NCI-H2227 (cell line): ENCODE data around the gene FHAD1.
"Not testable (repeated sequence)": the region's sequence is repeated elsewhere in the genome, so short reads cannot be mapped to it uniquely, and the experiment has no call there.

Experiments used
- DNase-seq: peaks from one replicate; lab custom pipeline; 2025; ENCODE audit not compliant: unreplicated experiment; lab: John Stamatoyannopoulos, UW

FHAD1 gene

DNA sequence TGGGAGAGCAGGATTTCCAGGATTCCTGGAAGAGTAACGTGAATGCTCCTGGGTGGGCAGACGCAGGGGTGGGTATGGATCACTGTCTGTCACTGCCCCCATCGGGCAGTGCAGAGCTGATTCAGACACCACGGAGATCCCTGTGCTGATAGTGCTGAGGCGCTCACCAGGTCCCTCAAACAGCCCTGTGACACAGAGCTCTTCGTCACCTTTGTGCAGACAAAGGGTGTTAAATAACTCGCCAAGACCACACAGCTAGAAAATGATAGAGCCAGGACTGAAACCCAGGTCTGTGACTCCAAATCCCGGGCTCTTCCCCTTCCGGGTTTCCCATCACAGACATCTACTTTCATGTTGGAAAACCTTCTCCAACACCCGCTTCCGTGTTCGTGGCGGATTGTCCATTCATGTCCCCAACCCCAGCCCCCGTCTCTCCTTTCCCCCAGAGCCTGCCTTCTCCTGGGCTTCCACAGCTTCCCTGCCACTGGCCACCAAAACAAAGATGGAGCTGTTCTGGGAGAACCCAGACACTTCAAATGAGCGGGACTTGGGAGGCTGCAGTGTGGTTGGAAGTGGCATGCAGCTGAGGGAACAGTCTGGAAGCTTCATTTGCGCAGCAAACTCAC lies 165.3 kb downstream of the FHAD1 start:
- no peak for DNase-seq

- DNase-seq, result no peak
These were observed 165.8 kb downstream of the FHAD1 start for GRCh38 chr1:15412843-15413242.

DNA sequence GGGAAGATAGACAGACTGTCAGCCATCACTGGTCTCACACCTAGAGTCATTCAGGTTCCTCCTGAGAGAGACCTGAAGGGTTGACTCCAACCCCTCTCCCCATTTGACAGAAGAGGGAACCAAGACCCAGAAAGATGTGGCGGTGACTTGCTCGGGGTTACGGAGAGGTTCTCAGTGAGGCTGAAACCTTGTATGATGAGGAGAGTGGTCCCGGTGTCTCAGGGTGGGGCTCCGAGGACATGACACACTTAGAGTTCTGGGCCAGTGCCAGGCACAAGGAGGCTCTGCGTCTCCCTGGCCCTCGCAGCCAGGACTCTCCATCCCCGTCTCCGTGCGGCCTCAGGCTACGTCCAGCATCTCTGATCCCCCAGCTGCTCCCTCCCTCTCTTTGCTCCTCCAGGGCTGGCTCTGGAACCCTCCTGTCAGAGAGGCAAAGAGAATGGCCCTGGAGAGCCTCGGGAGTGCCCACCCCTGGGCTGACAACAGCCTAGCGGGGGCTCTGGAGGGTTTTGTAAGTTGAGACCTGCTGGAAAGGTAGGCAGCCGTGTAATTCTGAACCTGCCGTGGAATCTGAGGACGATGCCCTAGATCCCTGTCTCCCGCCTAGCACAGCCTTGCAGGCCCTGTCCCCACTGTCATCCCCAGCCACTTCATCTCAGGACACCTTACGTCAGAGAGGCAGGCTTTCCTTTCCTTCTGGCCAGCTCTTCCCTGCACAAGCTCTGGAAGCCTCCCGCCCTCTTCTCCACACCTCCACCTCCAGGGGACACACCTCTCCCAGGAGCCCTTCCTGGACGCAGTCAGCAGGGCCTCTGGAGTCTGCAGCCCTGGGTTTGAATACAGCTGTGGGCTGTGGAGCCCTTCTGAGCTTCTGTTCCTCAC lies 166.8 kb downstream of the FHAD1 start:
- no peak for DNase-seq

DNA sequence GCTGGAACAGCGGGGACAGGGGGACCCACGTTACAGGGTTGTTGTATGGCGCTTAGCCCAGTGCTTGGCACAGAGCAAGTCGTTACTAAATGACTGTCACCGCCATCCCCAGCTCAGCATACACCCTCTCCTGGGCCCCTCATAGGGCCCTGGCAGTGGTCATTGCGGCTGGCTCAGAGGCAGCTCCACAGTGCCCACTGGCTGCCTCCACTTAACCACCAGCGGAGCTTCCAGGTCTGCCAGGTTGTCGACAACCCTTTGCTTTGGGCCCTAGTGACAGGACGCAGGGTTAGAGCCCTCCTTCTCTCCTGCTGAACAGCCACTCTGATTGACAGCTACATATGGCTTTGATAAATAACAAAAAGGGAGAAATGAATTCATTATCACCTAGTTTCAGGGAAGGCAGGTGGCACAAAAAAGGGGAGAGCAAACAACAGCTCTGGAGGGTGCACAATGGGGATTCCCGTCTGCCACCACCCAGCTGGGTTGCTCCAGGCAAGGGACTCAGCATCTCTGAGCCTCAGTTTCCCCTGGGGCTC lies 167.5 kb downstream of the FHAD1 start:
- DNase-seq, result no peak

DNA sequence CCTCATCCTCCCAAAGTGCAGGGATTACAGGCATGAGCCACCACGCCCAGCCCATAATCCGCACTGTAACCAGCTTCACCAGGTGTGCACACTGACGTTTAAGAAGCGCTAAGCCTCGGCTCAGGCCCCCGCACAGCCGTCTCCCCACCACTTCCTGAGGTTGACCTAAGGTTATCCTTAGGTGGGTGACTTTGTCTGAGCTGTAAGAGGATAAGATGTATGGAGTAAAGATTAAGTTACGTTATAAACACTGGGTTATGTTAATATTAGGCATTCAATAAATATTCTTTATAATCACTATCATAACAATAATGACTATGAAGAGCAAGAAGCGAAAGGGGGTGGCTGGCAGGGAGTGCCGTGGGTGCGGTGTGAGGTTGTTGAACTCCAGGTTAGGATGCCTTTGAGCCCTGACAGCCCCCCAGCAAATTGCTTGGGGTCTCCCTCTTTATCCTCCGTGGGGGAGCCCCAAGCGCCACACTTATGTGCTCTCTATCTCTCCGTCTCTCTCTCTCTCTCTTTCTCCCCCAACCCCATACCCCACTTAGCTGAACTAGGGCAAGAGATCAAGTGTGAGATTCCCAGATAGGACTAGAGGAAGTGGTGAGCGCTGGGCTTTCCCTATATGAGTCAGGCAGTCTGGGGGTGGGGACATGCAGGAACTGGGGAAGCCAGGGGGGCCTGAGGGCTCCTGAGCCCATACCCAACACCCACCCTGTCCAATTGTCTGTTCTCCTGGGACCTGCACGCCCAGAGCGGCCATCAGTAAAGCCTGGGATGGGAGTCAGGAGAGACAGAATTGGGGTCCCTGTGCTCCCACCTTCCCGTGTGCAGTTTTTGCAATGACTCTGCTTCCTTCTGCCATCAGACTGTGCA lies 170.3 kb downstream of the FHAD1 start:
- no peak for DNase-seq

DNA sequence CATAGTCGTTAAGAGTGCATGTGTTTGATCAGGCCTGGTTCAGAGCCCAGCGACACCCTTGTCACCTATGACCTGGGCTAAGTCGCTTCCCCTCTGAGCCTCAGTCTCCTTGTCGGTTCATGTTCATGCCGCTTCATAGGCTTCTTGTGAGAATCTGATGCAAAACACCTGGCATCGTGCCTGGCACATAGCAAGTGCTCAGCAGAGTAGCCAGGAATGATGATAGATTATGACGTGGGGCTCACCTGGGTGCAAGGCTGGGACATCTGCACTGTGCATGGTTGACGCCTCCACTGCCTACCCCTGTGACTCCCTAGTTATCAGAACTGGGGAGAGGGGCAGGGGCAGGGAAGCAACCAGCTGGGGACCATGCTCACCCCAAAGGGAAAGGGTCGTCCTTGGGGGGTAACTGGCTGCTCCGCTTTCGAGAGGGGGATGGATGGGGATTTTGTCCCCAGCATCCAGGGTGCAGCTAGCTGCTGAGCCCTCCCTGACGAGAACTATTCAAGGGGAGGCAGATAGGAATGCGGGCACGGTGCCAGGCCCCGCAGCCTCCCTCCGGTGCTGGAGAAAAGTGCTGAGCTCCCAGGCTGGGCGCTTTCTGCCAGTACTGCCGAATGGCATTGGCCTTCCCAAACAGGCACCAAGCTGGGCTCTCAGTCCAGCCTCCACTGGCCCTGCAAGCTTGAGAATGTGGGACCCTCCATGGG lies 171.9 kb downstream of the FHAD1 start:
- DNase-seq, result no peak

- no peak for DNase-seq
These were observed 173.9 kb downstream of the FHAD1 start for GRCh38 chr1:15420853-15421465.

DNA sequence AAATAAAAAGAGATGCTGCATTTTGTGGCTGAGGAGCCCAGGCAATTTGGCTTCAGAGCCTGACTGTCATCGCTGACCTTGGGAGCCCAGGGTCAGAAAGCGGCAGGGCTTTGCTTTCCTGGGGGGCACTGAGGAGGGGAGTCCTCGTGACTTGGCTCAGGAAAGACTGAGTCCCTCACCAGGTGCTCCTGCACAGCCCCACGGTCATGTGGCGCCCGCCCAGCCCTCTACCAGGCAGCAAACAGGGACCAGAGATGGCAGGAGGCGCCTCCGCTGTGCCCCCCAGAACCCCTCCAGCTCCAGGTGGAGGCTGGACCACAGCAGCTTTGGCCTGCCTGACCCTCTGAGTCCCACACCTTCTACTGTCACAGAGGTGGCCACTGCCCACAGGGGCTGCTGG lies 175.8 kb downstream of the FHAD1 start:
- DNase-seq, result no peak

- no peak for DNase-seq
These were observed 176.5 kb downstream of the FHAD1 start for GRCh38 chr1:15423355-15424077.

GRCh38 chr1:15424146-15424667 lies 177.2 kb downstream of the FHAD1 start:
- no peak for DNase-seq

DNA sequence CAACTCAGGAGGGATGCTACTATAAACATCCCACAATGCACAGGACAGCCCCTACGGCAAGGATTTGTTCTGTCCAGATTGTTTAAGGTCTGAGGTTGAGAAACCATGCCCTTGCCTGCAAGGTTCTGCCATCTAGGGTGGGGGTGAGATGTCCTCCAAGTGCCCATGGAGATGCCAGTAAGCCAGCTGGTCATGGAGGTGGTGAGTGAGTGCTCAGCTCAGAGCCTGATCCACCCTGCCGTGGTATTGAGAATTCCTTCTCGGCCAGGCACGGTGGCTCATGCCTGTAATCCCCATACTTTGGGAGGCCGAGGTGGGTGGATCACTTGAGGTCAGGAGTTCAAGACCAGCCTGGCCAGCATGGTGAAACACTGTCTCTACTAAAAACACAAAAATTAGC lies 178.0 kb downstream of the FHAD1 start:
- no peak for DNase-seq

DNA sequence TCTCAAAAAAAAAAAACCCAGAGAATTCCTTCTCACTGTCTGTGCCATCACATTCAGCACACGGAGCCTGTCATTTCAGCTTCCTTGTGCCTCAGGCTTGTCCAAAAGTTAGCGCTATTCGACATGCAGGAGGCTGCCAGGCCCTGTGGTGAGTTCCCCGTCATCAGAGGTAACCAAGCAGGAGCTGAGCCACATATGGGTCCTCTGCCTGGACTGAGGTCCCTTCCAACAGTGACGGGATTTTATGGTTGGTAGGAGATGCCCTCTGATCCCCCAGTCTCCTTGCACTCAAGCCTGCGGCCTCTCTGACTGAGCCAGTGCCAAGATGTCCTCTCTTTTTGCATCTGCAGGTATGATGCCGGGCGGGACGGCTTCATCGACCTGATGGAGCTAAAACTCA lies 178.5 kb downstream of the FHAD1 start:
- no peak for DNase-seq

GRCh38 chr1:15425958-15426357 lies 178.9 kb downstream of the FHAD1 start:
- DNase-seq, result no peak

GRCh38 chr1:15426492-15427279 lies 179.7 kb downstream of the FHAD1 start:
- no peak for DNase-seq

DNA sequence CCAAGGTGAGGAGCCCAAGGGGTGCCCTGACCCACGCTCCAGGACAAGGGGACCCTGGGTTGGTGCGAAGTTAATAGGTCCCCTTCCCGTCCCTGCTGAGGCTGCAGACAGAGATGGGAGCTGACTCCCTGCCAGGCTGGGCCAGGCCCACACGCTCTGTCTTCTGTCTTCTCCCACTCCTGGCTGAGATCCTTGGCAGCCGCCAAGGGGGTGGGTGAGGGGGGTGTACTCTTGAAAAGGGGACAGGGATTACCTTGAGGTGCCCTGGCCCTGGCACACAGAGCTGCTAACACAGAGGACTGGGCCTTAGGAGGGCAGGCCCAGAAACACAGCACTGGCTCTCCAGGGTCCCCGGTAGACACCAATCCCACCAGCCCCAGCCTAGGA lies 180.2 kb downstream of the FHAD1 start:
- no peak for DNase-seq

- not testable (repeated sequence) for DNase-seq
These were observed 181.2 kb downstream of the FHAD1 start for GRCh38 chr1:15428252-15428651.

DNA sequence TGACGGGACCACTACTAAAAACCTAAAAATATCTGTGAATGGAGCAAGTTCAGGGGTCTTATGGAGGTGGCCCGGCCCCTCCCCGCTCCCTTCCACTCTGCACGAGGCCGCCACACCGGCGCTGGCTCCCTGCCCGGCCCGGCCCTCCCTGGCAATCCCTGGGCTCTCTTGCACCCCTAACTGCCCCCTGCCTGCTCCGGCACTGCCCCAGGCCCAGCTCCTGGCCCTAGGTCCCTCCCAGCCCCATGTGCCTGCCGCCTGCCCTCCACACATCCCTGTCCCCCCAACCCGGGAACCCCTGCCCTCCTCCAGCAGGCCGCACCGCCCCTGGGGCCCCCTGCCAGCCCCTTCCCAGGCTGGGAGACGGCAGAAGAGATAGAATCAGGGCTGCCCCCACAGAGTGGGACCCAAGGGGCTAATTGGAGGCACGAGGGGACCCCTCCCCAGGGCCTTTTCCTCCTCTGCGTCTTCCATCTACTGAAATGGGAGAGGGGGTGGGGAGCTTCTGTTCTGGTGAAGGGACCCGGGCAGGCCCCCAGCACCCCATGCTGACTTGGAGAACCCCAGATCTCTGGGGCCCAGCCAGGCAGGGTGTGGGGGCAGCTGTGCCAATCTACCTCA lies 181.9 kb downstream of the FHAD1 start:
- no peak for DNase-seq

- DNase-seq, result no peak
These were observed 182.7 kb downstream of the FHAD1 start for GRCh38 chr1:15429701-15430149.
